ENCODE results near the gene SALL2. TPM values are rescaled to one million over a fixed set of nuclear protein-coding genes. Genes with fewer than 3 reads are reported as not detected.

SALL2 gene
- total RNA-seq, 1 donor from 2014 or later, result 22.7 TPM

DNA sequence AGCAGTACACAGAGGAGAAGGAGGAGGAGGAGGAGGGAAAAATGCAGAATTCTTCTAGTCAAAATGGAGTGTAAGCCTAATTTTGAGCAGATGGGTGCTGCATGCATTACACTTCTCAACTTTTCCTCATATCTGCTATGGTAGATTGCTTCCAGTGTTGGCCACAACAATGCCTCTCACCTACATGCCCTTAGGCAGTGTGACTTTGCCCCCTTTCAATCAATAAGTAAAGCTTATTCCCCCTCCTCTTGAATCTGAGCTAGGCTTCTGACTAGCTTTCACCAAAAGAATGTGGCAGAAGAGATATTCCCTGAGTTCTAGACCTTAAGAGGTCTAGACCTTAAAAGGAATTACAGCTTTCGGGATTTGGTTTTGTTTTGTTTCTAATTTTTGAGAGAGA is 11.8 kb downstream of the SALL2 start:
- no peak overlapping the region for H3K27ac Mint-ChIP-seq (ENCODE audit: unreplicated experiment)
- TF ChIP-seq, protein P1, sequence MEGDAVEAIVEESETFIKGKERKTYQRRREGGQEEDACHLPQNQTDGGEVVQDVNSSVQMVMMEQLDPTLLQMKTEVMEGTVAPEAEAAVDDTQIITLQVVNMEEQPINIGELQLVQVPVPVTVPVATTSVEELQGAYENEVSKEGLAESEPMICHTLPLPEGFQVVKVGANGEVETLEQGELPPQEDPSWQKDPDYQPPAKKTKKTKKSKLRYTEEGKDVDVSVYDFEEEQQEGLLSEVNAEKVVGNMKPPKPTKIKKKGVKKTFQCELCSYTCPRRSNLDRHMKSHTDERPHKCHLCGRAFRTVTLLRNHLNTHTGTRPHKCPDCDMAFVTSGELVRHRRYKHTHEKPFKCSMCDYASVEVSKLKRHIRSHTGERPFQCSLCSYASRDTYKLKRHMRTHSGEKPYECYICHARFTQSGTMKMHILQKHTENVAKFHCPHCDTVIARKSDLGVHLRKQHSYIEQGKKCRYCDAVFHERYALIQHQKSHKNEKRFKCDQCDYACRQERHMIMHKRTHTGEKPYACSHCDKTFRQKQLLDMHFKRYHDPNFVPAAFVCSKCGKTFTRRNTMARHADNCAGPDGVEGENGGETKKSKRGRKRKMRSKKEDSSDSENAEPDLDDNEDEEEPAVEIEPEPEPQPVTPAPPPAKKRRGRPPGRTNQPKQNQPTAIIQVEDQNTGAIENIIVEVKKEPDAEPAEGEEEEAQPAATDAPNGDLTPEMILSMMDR (IDR thresholded peaks at IDR 0.05), result no peak
- peaks cover 19% of the 10 kb centered on the region for H3K4me1 Mint-ChIP-seq (ENCODE audit: unreplicated experiment)
- H3K27me3 Mint-ChIP-seq (ENCODE audit: unreplicated experiment), result no peaks in the 10 kb centered on the region
- H3K9me3 Mint-ChIP-seq (ENCODE audit: unreplicated experiment), result no peaks in the 10 kb centered on the region
- no peak overlapping the region for H3K4me3 Mint-ChIP-seq (ENCODE audit: unreplicated experiment)
- H3K36me3 Mint-ChIP-seq (ENCODE audit: unreplicated experiment), result no peaks in the 10 kb centered on the region
- DNase-seq (ENCODE audit: extremely low spot score, unreplicated experiment), result no peak

- H3K27ac Mint-ChIP-seq (ENCODE audit: unreplicated experiment), result peak within 1 kb of the TSS; percentile 98
- peak within 1 kb of the TSS; percentile 98 for H3K4me3 Mint-ChIP-seq (ENCODE audit: unreplicated experiment)
- peaks cover 25% of the 10 kb centered on the region for H3K4me1 Mint-ChIP-seq (ENCODE audit: unreplicated experiment)
- TF ChIP-seq, protein P1 (IDR thresholded peaks at IDR 0.05), result no peak
- no peaks in the 10 kb centered on the region for H3K27me3 Mint-ChIP-seq (ENCODE audit: unreplicated experiment)
- peak; percentile 98 for DNase-seq (ENCODE audit: extremely low spot score, unreplicated experiment)
- H3K9me3 Mint-ChIP-seq (ENCODE audit: unreplicated experiment), result no peaks in the 10 kb centered on the region
- H3K36me3 Mint-ChIP-seq (ENCODE audit: unreplicated experiment), result peaks cover 4% of the 10 kb centered on the region
These were observed 15.2 kb downstream of the SALL2 start, which contains the start of gene METTL3 for GRCh38 chr14:21510735-21511657. Gene METTL3 (minus strand): TSS chr14:21511340. CDS start chr14:21511223, 117 bp downstream.

DNA sequence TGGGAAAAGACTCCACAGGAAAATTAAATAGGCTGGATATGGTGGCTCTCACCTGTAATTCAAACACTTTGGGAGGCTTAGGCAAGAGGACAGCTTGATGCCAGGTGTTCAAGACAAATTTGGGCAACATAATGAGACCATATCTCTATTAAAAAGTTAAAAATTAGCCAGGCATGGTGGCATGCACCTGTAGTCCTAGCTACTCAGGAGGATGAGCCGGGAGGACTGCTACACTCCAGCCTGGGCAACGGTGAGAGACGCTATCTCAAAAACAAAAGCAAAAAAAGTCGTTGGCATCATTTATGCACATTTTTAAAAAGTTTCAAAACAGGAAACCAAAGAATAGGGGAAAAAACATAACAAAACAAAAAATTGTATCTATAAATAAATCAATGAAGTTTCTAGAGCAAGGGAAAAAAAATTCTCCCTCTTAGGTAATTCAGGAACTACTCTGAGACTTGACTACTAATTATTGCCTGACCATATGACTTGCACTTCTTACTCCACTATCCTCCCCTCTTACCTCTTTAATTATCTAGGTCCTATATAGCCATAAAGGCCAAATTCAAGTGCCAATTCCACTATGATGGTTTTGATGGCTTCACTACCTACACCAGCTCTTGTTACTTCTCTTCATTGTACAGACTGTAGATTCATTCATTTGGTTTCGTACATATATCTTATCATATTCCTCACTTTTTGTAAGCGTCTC is 16.6 kb downstream of the SALL2 start:
- Mint-ChIP-seq H3K36me3 (ENCODE audit: unreplicated experiment) (peaks cover 4% of the 10 kb centered on the region), H3K27ac (ENCODE audit: unreplicated experiment) (peak overlapping the region; percentile 98), H3K9me3 (ENCODE audit: unreplicated experiment) (no peaks in the 10 kb centered on the region), H3K4me3 (ENCODE audit: unreplicated experiment) (peak overlapping the region; percentile 98), H3K27me3 (ENCODE audit: unreplicated experiment) (no peaks in the 10 kb centered on the region), H3K4me1 (ENCODE audit: unreplicated experiment) (peaks cover 25% of the 10 kb centered on the region)
- no peak for DNase-seq (ENCODE audit: extremely low spot score, unreplicated experiment)
- TF ChIP-seq, protein P1 (IDR thresholded peaks at IDR 0.05), result no peak

DNA sequence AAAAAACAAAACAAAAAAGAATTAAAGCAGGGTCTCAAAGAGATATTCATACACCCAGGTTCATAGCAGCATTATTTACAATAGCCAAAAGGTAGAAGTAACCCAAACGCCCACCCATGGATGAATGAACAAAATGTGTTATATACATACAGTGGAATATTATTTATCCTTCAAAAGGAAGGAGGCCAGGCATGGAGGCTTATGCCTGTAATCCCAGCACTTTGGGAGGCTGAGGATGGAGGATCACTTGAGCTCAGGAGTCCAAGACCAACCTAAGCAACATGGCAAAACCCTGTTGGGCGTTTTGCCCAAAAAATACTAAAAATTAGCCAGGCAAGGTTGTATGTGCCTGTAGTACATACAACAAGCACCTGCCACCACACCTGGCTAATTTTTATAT is 19.6 kb downstream of the SALL2 start:
- TF ChIP-seq, protein P1 (IDR thresholded peaks at IDR 0.05), result no peak
- Mint-ChIP-seq H3K36me3 (ENCODE audit: unreplicated experiment) (peaks cover 13% of the 10 kb centered on the region), H3K27me3 (ENCODE audit: unreplicated experiment) (no peaks in the 10 kb centered on the region), H3K9me3 (ENCODE audit: unreplicated experiment) (no peaks in the 10 kb centered on the region), H3K4me3 (ENCODE audit: unreplicated experiment) (no peak overlapping the region), H3K4me1 (ENCODE audit: unreplicated experiment) (peaks cover 20% of the 10 kb centered on the region), H3K27ac (ENCODE audit: unreplicated experiment) (no peak overlapping the region)
- DNase-seq (ENCODE audit: extremely low spot score, unreplicated experiment), result no peak
